ENCODE measurements around the gene GMPS.
"Not testable (repeated sequence)": the region's sequence is repeated elsewhere in the genome, so short reads cannot be mapped to it uniquely, and the experiment has no call there.

The GMPS gene

DNA sequence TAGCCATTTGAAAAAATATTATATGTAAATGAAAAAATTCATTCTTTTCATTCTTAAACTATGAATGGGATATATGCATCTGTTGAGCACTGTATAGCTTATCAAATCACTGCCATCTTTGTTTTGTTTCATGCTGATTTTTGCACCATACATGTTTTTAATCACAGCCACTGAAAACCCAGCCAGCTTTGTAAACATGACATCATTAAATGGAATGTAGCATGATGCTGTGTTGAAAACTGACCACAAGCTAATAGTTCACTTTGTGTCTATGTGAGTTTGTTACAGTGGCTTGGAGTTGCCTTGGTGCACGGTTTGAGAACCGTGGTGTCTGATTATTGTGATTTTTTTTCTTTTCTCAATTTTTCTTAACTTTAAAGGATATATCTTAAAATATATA lies 75.7 kb downstream of the GMPS start:
- DNase-seq = no peak

GRCh38 chr3:155948476-155948875 lies 78.0 kb downstream of the GMPS start:
- no peak for DNase-seq

GRCh38 chr3:155949453-155950217 lies 79.2 kb downstream of the GMPS start:
- DNase-seq = no peak

DNA sequence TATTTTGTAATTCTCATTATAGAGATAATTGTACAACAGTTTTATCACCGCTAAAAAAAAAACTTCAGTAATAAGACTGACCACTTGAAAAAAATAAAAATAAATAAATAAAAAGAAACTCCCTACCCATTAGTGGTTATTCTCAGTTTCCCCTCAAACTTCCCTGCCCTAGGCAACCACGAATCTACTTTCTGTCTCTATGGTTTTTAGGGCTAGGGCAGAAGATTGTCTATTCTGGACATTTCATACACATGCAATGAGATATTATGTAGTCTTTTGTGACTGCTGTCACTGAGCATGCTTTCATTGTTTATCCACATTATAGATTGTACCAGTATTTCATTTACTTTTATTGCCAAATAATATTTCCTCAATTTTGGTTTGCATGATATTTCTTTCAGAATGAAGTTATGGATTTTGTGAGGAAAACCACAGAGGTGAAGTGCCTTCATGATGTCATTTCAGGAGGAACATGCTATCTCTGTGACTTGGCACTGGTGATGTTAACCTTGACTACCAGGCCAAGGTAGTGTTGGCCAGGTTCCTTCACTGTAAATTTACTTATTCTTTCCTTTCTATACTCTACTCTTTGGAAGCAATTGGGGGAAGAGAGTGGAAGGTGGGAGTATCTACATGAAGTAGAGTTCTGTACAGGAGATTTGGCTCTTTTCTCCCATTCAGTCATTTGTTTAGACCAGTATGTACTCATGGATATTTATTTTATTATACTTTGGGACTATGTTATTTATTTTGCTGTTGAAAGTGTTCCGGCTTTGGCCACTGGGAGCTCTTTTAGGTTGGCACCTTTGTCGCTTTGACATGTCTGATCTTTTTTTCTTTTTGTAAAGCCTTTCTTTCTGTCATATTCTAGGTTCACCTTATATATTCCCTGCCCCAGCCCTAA lies 86.3 kb downstream of the GMPS start:
- DNase-seq = no peak

- DNase-seq = no peak
Observed at GRCh38 chr3:155957412-155957880, 87.0 kb downstream of the GMPS start.

- no peak for DNase-seq
Observed at GRCh38 chr3:155958676-155959075, 88.2 kb downstream of the GMPS start.

GRCh38 chr3:155960060-155960459 lies 89.6 kb downstream of the GMPS start:
- no peak for DNase-seq

- not testable (repeated sequence) for DNase-seq
Observed at GRCh38 chr3:155961044-155961443, 90.6 kb downstream of the GMPS start.

DNA sequence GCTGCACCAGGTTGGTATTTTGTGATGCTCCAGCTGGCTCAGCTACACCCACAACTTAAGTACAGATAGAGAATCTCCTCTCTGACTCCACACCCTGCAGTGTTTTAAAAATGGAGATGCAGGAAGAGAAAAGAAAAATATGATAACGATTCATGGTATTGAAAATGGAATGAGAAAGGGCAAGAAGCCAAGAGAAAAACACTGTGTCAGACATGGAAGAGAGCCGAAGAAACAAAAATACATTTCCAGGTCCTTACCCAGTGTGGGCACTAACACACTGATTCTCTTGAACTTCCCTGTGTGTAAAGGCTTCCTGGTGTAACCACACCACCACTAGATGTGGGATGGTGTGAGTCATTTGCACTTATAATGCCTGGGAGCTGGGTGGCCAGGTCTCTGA lies 93.1 kb downstream of the GMPS start:
- DNase-seq = no peak

DNA sequence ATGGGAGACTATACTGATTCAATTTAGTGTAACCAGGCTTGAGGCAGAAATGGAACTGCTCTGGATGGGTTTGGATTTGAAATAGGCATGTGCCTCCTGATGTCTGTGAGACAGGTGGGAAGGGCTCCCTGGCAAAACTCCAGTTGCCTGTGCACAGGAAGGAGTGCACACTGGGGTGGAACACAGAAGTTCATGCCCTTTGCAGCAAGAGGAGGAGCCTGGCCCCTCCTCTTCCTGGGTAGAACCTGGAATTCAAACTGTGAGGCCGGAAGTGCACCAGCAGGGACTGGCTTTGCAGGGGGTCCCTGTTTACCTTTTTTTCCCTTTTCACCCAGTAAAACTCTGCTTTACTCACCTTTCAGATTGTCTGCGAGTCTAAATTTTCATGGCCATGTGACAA lies 99.9 kb downstream of the GMPS start:
- DNase-seq = no peak

GRCh38 chr3:155972885-155973584 lies 102.6 kb downstream of the GMPS start:
- no peak for DNase-seq

DNA sequence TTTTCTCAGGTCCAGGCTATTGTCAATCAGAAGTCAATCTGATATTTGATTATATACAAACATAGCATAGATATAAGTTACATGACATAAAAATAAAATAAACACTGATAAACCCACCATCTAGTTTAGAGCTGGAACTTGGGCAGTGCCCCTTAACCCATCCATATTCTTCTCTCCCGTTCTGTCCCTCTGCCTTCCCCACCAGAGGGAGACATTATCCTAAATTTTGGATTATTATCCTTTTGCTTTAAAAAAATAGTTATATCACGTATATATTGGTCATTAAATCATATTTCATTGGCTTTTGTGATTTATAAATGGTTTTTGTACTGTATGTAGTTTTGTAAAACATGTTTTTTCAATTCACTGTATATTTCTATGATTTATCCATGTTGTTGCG lies 107.9 kb downstream of the GMPS start:
- no peak for DNase-seq

- DNase-seq = no peak
Observed at GRCh38 chr3:155979746-155980145, 109.3 kb downstream of the GMPS start.

DNA sequence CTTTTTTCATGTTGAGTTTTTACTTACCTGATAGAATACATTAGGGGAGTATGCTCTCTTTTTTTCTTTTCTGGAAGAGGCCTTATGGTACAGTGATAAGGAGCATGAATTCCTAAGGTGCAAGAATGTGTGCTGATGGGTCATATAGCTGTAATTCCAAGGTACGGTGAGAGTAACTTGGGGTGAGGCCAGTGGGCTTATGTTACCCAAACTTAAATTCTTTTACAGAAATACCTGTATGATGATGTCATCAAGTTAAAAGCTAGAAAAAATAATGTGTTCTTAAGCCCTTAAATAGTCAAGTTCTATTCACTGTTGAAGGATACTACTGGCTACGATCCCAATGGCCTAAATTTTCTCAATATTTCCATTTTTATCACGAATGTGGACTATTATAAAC lies 111.2 kb downstream of the GMPS start:
- DNase-seq = no peak

DNA sequence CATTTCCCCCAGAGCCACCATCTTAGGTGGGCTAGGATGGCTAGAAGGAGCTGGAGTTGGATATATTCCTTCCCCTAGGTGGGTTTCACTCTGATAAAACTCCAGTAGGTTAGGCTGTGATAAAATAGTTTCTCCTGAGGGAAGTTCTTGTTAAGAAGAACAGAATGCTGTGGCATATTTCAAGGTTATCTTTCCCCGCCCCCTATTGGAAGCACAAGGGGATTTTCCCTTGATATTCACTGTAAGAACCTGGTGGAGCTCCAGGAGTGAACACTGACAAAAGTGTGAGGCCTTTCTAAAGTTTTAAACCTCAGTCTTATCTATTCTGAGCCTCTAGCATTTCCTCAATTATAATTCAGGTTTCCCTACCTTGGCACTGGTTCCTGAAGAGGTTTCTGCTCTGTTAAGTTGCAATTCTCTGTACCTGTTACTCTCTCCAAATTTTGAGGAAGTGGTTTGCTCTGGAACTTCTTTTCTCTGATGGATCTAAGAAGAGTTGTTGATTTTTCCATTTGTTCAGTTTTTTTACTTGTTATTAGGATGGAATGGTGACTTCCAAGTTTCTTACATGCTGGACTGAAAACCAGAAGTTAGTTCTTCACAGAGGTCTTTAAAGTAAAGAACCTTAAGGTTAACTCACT lies 113.5 kb downstream of the GMPS start:
- DNase-seq = no peak

DNA sequence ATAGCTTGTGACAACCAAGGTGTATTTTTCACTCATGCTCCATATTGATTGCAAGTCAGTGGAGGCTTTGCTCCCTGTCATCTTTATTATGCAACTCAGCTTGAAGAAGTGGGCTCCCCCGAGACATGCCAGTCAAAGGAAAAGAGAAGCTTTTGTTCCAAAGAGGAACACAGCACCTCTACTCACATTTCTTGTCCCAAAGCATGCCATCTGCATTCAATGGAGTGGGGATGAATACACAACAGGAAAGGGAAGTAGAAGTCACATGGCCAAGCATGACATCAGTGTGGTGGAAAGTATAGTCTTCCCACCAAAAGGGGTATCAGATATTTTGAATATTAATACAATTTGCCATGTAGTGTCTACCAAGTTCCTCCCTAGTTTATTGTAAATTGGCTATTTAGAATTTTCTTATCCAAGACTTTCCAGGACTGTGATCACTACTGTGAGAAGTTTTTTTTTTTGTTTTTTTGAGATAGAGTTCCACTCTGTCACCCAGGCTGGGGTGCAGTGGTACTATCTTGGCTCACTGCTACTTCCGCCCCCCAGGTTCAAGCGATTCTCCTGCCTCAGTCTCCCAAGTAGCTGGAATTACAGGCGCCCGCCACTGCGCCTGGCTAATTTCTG lies 114.5 kb downstream of the GMPS start:
- peak; percentile 9 to 39 (median 10) for DNase-seq

- no peak for DNase-seq
Observed at GRCh38 chr3:155989536-155989935, 119.1 kb downstream of the GMPS start.

- DNase-seq = no peak
Observed at GRCh38 chr3:155991212-155991611, 120.8 kb downstream of the GMPS start.

DNA sequence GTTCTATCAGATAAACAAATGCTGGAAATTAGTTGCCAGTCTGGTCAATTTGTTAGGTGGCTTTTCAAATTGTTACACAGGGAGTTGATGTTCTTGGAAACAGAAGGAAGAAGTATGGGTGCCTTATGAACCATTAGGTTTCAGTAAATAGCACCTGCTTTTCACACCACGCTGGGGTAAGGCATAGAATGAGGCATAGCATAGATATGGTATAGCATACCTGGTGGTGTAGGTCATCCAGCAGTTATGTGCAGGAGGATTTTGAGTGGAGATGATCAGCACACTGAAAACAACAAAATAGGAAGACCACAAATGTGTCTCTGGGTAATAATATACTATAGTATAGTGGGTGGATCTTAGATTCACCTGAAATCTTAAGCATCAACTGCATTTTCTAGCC lies 121.4 kb downstream of the GMPS start:
- DNase-seq = no peak
